HG02623 (cell line): Measurements from ENCODE around the gene RLF.

Source experiments
- ATAC-seq: cut with Tn5 transposase; IDR thresholded peaks from one replicate; pipeline ENCODE4 v1.9.1; 2021; ENCODE audit warnings: moderate library complexity; ENCODE audit not compliant: unreplicated experiment

The RLF gene

GRCh38 chr1:40272653-40273213, 111.5 kb downstream of the RLF start:
- ATAC-seq: no peak

GRCh38 chr1:40273547-40274166, 112.5 kb downstream of the RLF start:
- ATAC-seq: no peak

- no peak for ATAC-seq
Measured at GRCh38 chr1:40274331-40274730, 113.1 kb downstream of the RLF start.

GRCh38 chr1:40276122-40276521, 114.9 kb downstream of the RLF start:
- ATAC-seq: no peak

GRCh38 chr1:40281853-40282252, 120.7 kb downstream of the RLF start:
- no peak for ATAC-seq
